PC-3 (cell line): ENCODE results near the gene ZFHX3. TPM values are rescaled to one million over a fixed set of nuclear protein-coding genes. Genes with fewer than 3 reads are reported as not detected.

Source experiments
- ATAC-seq: fragments of 200-7000 bp; cut with Tn5 transposase; 2 replicates; pipeline ENCODE4 v1.9.1; 2020; ENCODE audit warnings: mild to moderate bottlenecking, moderate library complexity
- BruUV-seq: library from RNA; stranded (reverse); fragments of 400-500 nt; replicated peaks from 2 replicates; lab custom pipeline; 2021; lab: Mats Ljungman, UMichigan
- CTCF ChIA-PET: fragments of 300-600 bp; sonication (Branson Sonifier 250); formaldehyde crosslinking; loops from one replicate; lab custom pipeline; 2022; ENCODE audit warnings: antibody characterized with exemption; lab: Charles Lee
- POLR2A ChIA-PET: fragments of 300-600 bp; sonication (Branson Sonifier 250); formaldehyde crosslinking; loops from one replicate; lab custom pipeline; 2022; ENCODE audit warnings: antibody characterized with exemption; ENCODE audit not compliant: unreplicated experiment; lab: Charles Lee
- DNase-seq: peaks from one replicate; pipeline ENCODE4 v3.0.0-alpha.2; 2015
- H2AFZ ChIP-seq: fragments of 300-600 bp; sonication (generic); 2 replicates; pipeline ENCODE4 v1.6.0; 2016; ENCODE audit warnings: antibody characterized with exemption, low read length
- H3F3A ChIP-seq: fragments of 300-600 bp; sonication (generic); one replicate; pipeline ENCODE4 v1.6.0; 2017; ENCODE audit warnings: antibody characterized with exemption, low read length, control low read depth, mild to moderate bottlenecking; ENCODE audit not compliant: unreplicated experiment
- H3K27ac ChIP-seq: fragments of 300-600 bp; sonication (generic); 2 replicates; pipeline ENCODE4 v1.5.1; 2016; ENCODE audit warnings: mild to moderate bottlenecking, low read length
- H3K27me3 ChIP-seq: fragments of 300-600 bp; sonication (generic); 2 replicates; pipeline ENCODE4 v1.6.1; 2016; ENCODE audit warnings: low read length, mixed read lengths
- H3K36me3 ChIP-seq: fragments of 300-600 bp; sonication (generic); 2 replicates; pipeline ENCODE4 v1.6.1; 2016; ENCODE audit warnings: low read depth, mixed run types, low read length, mixed read lengths
- H3K4me1 ChIP-seq: fragments of 300-600 bp; sonication (generic); 2 replicates; pipeline ENCODE4 v1.5.1; 2016; ENCODE audit warnings: low read length; ENCODE audit not compliant: insufficient read depth
- H3K4me2 ChIP-seq: fragments of 300-600 bp; sonication (generic); 2 replicates; pipeline ENCODE4 v1.6.0; 2016; ENCODE audit warnings: low read length
- H3K4me3 ChIP-seq: fragments of 300-600 bp; sonication (generic); 2 replicates; pipeline ENCODE4 v1.5.1; 2016; ENCODE audit warnings: mild to moderate bottlenecking, low read length, mixed read lengths
- H3K79me2 ChIP-seq: fragments of 300-600 bp; sonication (generic); 2 replicates; pipeline ENCODE4 v1.6.1; 2017; ENCODE audit warnings: low read length, mixed read lengths
- H3K9ac ChIP-seq: fragments of 300-600 bp; sonication (generic); 2 replicates; pipeline ENCODE4 v1.6.0; 2016; ENCODE audit warnings: mild to moderate bottlenecking, low read length
- H3K9me2 ChIP-seq: fragments of 300-600 bp; sonication (generic); replicated peaks from 2 replicates; pipeline ENCODE4 v1.6.1; 2016; ENCODE audit warnings: mixed run types, low read length, mixed read lengths
- H3K9me3 ChIP-seq: fragments of 300-600 bp; sonication (generic); 2 replicates; pipeline ENCODE4 v1.6.1; 2016; ENCODE audit warnings: low read length, mixed read lengths
- H4K20me1 ChIP-seq: fragments of 300-600 bp; sonication (generic); 2 replicates; pipeline ENCODE4 v1.6.1; 2016; ENCODE audit warnings: low read length, mixed read lengths
- EZH2 ChIP-seq: fragments of 300-600 bp; sonication (generic); IDR thresholded peaks from one replicate; pipeline ENCODE4 v1.6.1; 2017; ENCODE audit warnings: antibody characterized with exemption, mild to moderate bottlenecking, low read length; ENCODE audit not compliant: unreplicated experiment
- EZH2phosphoT487 ChIP-seq: fragments of 300-600 bp; sonication (generic); IDR thresholded peaks from 2 replicates; pipeline ENCODE4 v1.6.1; 2018; ENCODE audit warnings: mild to moderate bottlenecking, antibody characterized with exemption, low read length, borderline replicate concordance
- intact Hi-C: fragments of 100-400 bp; cut with micrococcal nuclease; formaldehyde crosslinking; loops from 2 replicates; pipeline ENCODE4 v1.9.0; 2023
- total RNA-seq: library from RNA; depleted of rRNA; stranded (reverse); fragments of >200 nt; gene quantifications from 2 replicates; pipeline ENCODE4 v1.2.3, GENCODE V29; 2014
- TF ChIP-seq, protein P1 (sequence below): fragments of 300-600 bp; sonication (generic); conservative IDR thresholded peaks from 2 replicates; pipeline ENCODE4 v1.5.1; 2017; ENCODE audit warnings: antibody characterized with exemption, low read depth, mild to moderate bottlenecking, low read length

The ZFHX3 gene
- total RNA-seq, 1 experiment from 2014 or later = 3.5 TPM

DNA sequence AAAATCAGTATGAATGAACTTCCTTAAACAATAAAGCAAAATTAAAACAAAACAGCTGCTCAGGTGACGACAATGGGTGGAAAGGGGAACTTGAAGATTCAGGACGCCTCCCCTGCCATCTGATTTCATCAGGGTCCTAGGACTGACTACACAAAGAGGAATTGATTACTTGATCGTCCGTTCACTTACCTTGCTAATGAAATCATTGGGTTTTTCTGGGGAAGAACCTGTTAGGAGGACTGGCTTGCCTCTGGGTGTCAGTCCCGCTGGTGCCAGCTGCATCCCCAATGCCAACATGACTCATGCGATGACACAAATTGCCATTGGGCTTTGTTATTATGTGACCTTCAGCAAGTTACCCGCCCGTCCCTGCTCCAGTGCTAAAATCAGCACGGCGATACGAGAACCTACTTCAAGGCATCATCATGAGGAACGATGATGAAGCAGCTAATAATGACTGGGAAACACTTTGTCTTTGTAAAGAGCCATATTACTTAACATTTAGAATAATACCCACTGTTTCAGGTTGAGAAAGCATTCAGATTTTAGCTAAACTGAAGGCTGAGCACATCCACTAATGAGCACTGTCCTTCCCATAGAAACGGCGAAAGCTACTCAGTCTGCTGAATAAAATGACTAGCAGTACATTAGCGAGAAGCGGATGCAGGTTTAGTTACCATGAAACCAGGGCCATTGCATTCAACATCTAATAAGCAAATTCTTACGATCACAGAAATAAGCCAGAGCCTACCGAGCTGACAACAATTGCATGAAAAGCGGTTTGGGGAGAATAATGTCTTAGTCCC is 139.4 kb downstream of the ZFHX3 start:
- Histone ChIP-seq H3K4me2 (peak overlapping the region; percentile 20; the same call in 1 of the 2 replicates), H3K4me1 (peaks cover 27% of the 10 kb centered on the region), H4K20me1 (0 out of 2 replicates have a peak, but pooled peaks cover 4% of the 10 kb centered on the region), H3K27me3 (no peaks in the 10 kb centered on the region), H3K4me3 (no peak overlapping the region), H2AFZ (no peak overlapping the region), H3K9ac (no peak overlapping the region), H3K36me3 (no peaks in the 10 kb centered on the region), H3K79me2 (no peaks in the 10 kb centered on the region), H3K27ac (no peak overlapping the region), H3K9me2 (no peaks in the 10 kb centered on the region), H3F3A (no peaks in the 10 kb centered on the region), H3K9me3 (no peaks in the 10 kb centered on the region)
- peak; percentile 40 for ATAC-seq
- ChIA-PET CTCF (no interaction called here), POLR2A (no interaction called here)
- DNase-seq = peak; percentile 53
- TF ChIP-seq, protein P1, sequence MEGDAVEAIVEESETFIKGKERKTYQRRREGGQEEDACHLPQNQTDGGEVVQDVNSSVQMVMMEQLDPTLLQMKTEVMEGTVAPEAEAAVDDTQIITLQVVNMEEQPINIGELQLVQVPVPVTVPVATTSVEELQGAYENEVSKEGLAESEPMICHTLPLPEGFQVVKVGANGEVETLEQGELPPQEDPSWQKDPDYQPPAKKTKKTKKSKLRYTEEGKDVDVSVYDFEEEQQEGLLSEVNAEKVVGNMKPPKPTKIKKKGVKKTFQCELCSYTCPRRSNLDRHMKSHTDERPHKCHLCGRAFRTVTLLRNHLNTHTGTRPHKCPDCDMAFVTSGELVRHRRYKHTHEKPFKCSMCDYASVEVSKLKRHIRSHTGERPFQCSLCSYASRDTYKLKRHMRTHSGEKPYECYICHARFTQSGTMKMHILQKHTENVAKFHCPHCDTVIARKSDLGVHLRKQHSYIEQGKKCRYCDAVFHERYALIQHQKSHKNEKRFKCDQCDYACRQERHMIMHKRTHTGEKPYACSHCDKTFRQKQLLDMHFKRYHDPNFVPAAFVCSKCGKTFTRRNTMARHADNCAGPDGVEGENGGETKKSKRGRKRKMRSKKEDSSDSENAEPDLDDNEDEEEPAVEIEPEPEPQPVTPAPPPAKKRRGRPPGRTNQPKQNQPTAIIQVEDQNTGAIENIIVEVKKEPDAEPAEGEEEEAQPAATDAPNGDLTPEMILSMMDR = no peak
- TF ChIP-seq EZH2 = no peak
- no TSS peak for BruUV-seq
- intact Hi-C loops = no loop called here

DNA sequence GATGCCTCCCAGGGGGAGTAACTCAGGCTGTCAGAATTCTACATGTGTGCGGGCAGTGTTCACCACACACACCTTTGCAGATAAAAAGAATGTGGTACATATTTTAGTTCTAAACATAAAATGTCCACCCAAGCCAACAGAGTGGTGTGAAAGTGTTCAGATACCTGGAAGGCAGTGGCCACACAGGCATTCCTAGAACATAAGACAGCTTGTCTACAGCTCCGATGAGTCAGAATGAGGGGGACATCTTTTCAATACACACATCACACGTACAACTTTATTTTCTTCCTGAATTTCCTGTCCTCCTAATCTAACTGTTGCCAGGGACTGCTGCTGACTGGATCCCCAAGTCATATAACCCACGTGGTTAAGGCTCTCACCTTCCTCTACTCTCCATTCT is 142.3 kb downstream of the ZFHX3 start:
- Histone ChIP-seq H3K4me3 (no peak overlapping the region), H3K4me2 (peak overlapping the region; percentile 19; the same call in 1 of the 2 replicates), H4K20me1 (0 out of 2 replicates have a peak, but pooled peaks cover 4% of the 10 kb centered on the region), H3F3A (no peaks in the 10 kb centered on the region), H3K27me3 (no peaks in the 10 kb centered on the region), H3K79me2 (no peaks in the 10 kb centered on the region), H3K36me3 (no peaks in the 10 kb centered on the region), H2AFZ (no peak overlapping the region), H3K9me3 (no peaks in the 10 kb centered on the region), H3K9me2 (no peaks in the 10 kb centered on the region), H3K9ac (no peak overlapping the region), H3K27ac (peak overlapping the region; percentile 37; the same call in 1 of the 2 replicates), H3K4me1 (peaks cover 21% of the 10 kb centered on the region)
- BruUV-seq = no TSS peak
- peak; percentile 62 for DNase-seq
- CTCF ChIA-PET = no interaction called here
- peak; percentile 79 for ATAC-seq
- TF ChIP-seq EZH2phosphoT487 (no peak), EZH2 (no peak)
- TF ChIP-seq, protein P1 = no peak
- POLR2A ChIA-PET = interaction anchor here (0.5 kb wide), 1 partner anchor 157 kb away, joined by 6 read pairs; no protein-coding TSS in a partner anchor
- intact Hi-C loops = no loop called here

DNA sequence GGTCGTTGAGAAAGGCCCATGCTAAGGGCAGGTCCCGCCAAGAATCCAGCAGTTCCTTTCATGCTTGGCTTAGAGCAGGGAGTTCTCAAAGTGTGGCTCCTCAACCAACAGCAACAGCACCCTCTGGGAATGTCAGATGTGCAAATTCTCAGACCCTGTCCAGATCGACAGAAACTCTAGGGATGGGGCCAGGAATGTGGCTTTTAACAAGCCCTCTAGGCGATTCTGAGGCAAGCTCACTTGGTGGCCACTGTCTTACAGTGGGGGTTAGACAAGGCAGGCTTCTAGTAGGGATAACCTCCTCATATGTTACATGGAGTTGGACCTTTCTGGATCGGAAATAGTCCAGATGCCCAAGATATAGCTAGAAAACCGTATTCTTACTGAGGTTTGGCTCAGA is 144.8 kb downstream of the ZFHX3 start:
- no peak overlapping the region for H3K4me3 ChIP-seq
- H3K4me1 ChIP-seq = peaks cover 11% of the 10 kb centered on the region
- H3K9me2 ChIP-seq = no peaks in the 10 kb centered on the region
- no peaks in the 10 kb centered on the region for H3F3A ChIP-seq
- ATAC-seq = no peak
- no peak for TF ChIP-seq EZH2phosphoT487
- TF ChIP-seq, protein P1 = no peak
- TF ChIP-seq EZH2 = no peak
- DNase-seq = no peak
- ChIA-PET CTCF (no interaction called here), POLR2A (no interaction called here)
- H3K36me3 ChIP-seq = no peaks in the 10 kb centered on the region
- 0 out of 2 replicates have a peak, but pooled peaks cover 3% of the 10 kb centered on the region for H4K20me1 ChIP-seq
- intact Hi-C loops = no loop called here
- no peak overlapping the region for H2AFZ ChIP-seq
- H3K9me3 ChIP-seq = no peaks in the 10 kb centered on the region
- no peaks in the 10 kb centered on the region for H3K27me3 ChIP-seq
- no peak overlapping the region for H3K27ac ChIP-seq
- H3K4me2 ChIP-seq = no peak overlapping the region
- BruUV-seq = no TSS peak
- H3K79me2 ChIP-seq = no peaks in the 10 kb centered on the region
- no peak overlapping the region for H3K9ac ChIP-seq
